ENCODE data around the gene MMD.
"Not testable (repeated sequence)": the region's sequence is repeated elsewhere in the genome, so short reads cannot be mapped to it uniquely, and the experiment has no call there.

The MMD gene

DNA sequence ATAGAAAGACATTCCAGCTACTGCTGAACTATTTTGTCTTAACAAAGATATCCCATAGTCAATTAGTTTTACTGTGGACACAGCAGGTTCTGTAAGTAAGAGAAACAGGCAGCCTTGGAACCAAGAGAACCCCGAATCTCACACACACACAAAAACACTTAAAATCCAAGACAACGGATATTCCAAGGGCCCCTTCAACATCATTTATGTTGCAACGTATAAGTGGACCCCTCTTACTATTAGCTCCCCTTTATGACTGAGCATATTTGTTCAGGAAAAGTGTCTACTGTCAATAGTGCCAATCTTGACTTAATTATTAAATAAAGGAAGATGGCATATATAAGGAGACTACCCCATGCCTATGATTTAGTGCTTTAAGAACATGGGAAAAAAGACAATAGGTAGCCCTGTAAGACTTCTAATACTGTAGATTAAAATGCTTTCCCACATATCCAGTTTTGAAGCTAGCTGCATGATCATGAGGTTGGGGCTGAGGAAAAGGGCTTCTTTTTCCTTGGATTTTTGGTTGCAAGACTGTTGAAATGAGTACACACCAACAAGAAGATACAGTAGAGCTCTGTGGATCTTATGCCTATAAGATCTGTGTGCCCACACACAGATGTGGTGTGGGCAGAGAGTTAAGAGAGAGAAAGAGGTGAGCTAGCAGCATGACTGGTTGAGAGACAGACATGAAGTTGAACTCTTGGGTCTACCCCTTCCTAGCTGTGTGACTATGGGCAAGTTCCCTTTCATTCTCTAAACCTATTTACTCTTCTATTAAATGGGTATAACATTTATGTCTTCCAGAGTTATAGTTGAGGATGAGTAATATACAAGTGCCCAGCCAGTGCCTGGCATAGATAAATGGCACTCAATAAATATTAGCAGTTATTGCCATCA lies 3.0 kb downstream of the MMD start:
- no peak for DNase-seq

DNA sequence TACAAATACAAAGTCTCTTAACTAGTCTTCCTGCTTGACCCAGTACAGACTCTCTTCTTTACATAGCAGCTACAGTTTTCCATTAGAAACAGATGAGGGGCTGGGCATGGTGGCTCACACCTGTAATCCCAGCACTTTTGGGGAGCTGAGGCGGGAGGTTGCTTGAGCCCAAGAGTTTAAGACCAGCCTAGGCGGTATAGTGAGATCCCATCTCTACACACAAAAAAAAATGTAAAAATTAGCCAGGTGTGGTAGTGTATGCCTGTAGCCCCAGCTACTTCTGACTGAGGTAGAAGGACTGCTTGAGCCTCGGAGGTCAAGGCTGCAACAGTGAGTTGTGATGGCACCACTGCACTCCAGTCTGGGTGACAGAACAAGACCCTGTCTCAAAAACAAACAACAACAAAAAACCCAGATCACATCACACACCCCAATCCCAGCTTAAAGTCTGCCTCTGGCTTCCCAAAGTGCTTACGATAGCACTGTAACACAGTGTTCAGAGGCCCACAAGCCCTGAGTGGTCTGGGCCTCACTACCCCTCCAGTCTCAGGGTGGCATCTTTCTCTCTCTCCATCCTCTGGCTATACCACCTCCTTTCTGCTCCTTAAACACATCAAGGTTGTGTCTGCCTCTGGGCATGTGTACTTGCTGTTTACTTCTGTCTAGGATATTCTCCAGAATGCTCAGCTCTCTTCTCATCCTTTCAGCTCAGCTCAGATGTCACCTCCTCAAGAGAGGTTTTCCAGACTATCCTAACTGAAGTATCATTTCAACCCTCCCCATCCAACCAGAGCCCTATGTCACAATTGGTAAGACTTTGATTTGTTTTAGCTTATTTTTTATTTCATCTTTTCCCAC lies 4.0 kb downstream of the MMD start:
- no peak for DNase-seq

DNA sequence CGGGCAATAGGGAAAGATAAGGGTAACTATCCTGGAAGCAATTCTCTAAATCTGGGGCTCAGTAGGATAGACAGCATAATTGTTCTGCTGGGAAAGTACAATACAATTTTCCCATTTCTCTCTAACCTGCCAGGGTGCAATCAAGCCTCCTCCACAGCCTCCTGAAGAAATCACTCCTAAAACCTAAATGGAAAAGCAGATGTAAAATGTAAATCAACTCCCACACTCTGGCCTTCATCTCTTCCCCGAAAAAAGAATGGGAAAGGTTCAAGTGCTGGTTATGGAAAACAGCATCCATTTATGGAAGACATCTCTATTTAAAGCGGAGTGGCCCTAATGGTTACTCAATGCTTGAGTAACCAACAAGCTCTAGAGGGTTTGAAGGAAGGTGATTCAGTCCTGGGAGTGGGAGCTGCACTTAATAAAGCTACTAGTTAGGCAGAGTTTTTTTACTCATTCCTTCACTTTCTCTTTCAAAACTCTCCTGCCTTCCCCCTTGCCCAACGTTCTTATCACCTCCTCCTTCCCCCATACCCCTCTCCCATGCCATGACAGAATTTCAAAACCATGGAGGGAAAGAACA lies 5.1 kb downstream of the MMD start:
- DNase-seq, result no peak

DNA sequence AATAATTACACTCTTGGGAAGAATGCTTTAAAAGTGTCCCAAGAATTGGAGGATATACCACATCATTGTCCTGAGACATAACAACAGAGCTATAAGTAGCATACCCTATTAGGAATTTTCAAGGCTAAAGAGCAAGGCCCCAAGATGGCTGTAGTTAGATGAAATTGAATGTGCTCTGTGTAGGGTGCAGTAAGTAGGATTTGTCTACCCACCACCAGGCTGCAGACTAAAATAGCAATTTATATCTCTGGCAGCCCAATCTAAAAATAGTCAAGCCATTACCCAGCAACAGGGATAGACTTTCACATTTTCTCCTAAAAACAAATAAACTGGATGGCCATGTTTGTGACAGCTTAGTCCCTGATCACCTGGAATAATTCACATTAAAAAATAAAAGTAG lies 5.6 kb downstream of the MMD start:
- no peak for DNase-seq

DNA sequence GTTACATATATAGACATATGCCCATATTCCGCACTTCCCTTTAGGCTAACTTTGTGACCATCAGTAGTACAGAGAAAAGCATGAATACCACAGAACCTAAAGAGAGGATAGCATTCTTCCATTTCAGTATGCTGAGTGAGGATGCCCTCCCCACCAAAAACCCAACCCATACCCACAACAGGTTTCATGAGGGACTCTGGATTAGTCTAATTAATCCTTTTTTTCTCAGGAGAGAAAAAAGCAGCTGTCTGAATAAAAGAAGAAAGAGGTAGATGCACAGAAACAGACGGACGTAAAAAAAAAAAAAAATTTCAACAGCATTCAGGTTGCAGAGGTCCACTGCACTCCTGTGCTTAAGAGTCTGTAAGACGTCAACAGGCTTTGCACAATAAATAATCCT lies 6.7 kb downstream of the MMD start:
- DNase-seq, result no peak

DNA sequence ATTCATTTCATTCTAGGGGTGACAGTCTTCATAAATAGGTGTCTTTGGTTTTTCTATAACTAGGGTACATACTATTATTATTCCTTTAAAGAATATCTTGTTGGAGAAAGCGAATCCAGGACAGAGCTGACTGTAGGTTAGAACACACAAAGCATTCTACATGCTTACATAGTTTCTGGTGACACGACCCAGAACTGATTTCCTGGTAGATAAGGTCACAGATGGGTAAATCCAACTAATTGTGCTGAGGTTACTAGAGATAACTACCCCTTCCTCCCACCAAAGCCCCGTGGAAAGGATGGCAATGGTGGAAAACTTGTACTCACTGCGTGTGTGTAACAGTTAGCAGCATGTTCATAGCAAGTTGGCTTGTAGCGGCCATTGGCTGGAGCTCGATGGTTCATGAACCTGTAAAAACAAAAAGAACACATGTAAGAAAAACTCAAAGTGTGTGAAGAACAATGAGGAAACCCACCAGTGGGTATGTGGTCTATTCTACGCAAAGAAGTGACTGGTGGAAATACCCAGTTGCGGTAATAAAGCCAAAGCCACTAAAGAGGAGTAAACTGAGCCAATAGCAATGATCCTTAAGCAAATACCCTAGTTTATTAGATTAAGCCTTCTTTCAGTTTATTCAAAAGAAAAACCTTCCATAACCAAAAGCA lies 7.7 kb downstream of the MMD start:
- no peak for DNase-seq

DNA sequence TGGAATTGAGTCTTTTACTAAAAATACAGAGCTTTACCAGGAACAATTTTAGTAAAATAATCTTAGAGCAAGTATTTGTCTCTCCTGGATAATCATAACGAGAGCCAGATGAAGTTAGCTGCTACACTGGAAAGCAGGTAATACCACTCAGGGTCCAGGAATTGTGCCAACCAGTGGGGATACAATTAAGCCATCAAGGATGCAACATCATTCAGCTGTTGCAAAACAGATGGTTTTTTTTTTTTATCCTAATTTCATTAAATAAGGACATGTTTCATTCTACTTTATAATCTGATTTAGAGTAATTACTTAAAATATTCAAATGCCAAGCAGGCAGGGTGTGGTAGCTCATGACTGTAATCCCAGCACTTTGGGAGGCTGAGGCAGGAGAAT lies 10.2 kb downstream of the MMD start:
- no peak for DNase-seq

DNA sequence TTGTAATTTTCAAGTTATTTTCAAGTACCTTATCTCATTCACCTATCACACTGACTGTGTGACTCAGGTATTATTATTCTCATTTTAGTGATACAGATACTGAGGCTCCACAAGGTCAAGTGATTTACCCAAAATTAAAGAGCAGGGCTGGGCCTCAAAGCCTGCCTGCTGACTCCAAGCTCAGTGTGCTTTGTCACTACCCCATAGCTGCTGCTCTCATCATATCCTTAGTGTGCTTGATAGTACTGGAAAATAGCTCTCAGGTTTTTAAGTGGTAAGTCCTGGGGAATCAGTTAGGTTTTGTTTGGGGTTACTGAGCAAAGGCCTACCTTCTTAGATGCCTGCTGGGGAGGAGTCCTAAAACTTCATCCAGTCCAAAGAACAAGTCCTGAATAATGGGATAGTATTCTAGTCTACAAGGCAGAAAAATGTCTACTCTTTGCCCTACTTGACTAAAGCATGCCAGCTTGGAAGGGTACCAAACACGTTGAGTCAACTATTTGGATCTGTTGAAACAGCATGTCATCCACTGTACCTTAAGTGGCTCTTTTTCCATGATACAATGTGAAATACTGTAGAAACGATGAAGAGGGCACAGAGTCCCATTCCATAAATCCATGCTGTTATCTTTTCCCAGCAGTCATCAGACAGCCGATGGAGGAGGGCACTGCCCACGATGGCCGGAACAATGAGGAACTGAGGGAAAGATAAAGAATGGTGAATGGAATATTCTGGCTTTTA lies 10.7 kb downstream of the MMD start:
- DNase-seq, result no peak

DNA sequence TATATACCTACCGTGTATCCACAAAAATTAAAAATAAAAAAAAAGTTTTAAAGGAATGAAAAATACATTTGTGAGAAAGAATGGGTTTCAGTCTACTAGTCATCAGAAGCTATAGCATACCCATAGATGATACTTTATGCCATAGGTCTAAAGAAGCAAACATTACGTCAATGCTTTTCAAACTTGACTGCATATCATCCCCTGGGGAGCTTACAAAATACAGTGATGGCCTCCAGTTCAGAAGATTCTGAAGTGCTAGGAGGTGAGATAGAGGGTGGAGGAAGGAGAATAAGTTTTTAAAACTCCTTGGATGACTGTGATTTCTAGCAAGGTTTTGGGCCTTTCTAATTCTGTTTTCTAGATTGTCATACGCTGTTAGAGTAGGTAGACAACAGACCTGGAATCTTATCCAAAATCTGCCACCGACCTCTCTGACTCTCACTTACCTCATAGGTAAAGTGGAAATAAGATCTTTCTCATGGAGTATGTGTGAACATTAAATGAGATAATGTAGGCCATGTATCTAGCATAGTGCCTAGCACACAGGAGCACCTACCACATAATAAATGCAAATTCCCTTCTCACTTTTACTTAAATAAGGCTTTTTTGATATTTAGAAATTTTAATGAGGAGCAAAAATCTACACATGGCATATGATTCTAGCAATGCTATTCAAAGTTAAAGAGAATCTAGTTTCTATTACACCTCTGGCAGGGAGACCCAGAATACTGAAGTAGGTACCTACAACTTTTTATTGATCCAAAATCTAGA lies 12.4 kb downstream of the MMD start:
- no peak for DNase-seq

DNA sequence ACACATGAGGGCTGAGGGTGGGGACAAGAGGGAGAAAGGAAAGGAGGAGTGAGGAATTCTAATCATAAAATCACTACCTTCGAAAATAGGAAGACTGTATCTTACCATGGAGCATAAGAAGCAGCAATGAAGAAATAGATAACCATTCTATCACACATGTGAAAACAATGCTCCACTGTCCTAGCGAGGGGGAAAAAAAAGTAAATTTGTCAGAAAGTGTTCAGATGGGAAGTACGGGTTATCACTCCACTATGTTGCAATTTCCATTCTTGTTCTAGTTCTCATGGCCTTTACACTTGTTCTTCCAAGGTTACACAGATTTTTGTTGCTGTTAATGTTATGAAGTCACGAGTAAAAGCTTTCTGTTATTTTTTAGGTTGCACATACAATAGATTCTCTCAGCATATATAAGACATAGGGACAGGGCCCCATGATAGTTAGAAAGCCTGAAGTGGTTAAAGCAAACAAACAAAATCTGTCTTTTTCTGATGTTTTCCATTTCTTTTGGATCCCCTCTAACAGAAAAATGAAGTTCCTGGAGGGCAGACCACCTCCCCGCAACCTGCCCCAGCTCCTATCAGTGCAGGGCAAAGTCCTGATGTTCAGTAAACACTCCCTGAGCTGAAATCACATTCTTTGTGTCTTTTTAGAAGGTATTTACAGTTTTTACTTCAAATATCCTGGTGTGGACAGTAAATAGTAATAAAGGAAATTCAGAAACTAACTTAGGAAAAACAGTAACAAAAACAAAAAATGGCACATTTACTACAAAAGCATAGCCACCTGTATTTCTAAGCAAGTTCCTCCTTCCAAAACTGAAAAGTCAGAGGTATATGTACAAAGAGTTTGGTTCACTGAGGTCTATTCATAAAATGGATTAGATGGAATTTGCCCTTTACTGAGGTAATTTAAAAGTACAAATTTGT lies 13.7 kb downstream of the MMD start:
- DNase-seq, result no peak

DNA sequence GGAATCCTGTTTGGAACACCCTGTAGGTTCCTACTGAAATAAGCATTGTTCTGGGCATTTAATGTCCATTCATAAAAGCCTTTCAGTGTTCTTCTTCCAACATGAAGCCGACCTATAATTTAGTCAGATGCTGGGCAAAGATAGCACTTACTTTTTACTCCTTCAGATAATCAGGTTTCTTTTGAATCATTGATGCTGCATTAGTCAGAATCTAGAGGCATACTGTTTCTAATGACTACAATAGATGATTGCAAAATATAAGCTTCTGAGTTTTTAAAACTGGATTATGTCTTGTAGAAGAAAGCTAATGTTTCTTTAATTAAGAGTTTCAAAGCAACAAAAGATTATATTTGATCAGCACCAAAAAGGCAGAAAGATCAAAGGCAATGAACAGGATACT lies 16.0 kb downstream of the MMD start:
- no peak for DNase-seq

DNA sequence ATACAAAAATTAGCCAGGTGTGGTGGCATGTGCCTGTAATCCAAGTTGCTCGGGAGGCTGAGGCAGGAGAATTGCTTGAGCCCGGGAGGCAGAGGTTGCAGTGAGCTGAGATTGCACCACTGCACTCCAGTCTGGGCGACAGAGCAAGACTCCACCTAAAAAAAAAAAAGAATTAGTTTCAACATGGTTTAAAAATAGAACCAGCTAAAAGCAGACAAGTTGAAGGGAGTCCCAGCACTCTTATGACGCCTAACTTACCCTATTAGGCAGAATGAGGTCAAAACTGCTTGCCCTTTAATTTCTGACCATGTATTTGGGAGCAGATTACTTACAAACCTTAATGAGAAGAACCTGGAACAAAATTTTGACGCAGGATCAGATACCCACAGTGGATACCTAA lies 17.4 kb downstream of the MMD start:
- not testable (repeated sequence) for DNase-seq

DNA sequence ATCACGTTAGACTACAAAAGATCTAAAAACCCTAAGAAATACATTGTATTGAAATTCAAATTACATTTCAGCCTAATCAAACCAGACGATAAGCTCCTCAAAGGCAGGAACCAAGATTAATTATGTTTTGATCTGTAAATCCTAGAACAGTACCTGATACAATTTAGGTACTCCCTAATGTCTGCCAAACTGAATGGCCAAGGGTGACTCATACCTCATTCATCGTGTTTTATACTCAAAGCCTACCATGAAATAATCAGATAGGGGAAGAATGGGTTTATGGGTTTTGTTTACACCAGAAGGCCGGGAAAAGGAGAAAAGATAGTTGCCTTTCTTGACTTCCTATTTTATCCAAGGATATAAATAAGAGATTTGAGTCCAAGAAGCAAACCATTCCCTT lies 19.3 kb downstream of the MMD start:
- no peak for DNase-seq

DNA sequence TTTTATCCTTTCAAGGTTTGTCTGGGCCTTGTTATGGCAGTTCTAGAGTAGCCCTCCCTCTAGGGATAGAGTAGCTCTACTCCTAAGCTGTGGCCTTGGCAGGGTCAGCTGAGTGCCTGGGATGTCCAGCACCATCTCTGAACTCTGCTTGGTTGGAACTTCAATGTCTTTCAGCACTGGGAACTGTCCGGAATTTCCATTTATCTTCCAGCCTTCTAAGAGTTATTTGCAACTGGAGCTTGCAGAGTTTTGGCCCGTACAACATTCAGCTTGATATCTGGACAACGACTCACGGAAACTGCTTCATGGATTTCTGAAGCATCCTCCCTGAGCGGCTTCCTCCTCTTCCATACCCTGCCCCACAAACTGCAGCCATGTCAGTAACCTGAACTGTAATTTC lies 22.9 kb downstream of the MMD start:
- no peak for DNase-seq

DNA sequence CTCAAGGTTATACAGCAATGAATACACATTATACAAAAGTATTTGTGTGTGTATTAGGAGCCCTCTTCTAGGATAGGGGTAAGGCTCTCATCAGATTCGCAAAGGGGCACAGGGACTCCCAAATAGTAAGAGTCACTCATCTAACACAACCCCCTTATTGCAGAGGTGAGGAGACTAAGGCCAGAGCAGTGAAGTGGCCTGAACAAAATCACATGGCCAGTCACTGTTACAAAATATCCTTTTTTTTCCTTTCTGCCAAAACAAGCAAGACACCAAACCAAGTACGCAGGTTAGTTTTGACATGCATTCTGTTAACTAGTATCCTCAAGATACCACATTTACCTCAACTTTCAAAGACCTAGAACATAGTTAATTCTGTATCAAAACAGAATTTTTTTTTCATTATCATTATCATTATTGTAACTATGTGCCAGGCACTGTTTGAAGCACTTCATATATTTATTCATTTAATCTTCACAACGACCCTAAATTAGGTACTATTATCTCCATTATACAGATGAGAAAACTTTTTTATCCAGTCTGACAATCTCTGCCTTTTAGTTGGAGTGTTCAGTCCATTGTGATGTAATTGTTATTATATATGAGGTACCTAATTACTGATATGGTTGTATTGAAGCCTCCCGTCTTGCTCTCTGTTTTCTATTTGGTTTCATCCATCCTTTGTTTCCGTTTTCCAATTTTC lies 25.7 kb downstream of the MMD start:
- DNase-seq, result no peak

DNA sequence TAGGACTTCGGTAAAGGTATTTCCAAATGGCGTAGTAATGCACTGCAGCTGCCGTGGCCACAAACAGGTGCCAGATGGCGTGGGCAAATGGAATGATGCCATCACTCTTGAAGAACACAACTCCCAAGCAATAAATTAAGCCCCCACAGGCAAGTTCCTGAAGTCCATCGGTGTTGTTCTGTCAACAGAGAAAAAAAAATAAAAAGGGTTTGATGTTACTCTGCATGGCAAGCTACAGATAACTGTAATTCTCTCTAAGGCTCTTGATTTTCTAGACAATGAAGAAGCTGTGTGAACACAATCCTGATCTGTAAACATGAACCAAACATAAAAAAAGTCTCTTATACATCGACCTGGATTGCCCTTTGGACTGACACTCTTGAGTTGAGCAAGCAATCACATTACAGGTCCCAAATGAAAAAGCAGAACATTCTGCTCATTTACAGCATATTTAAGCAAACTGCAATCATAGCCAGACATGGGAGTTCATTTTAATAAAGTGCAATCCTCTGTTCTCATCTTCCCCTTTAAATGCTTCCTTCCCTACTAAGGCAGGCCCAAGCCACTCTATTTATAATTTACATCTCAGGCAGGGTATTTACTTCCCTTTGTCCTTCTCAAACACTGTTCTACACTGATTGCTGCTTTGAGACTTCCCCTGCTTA lies 27.1 kb downstream of the MMD start:
- no peak for DNase-seq

DNA sequence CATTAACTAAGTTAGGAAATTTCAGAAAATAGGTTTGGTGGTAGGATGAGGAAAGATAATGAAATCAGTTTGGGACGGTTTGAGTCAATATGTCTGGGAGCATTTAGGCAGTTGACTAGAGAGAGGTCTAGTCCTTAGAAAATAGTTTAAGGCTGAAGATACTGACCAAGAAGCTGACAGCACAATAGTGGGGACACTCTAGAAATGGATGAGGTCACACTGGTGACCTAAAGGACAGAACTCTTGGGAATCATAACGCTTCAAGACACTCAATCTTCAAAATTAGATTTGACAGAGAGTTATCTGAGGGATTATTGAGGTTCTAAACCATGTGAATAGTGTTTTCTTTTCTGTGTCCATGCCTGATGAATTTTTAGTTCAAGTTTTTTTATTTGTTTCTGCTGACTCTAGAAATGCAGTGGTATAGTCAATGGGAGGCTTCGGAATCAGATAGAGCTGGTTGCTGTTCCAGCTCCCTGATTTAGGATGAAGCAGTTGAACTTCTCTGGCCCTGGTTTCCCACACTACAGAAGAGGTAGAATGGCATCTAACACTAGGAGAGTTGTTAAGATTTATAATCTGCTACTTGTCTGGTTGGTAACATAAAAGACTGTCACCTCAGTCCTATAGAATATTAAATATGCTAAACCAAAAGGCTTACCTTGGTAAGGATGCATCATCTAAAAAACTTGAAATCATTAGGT lies 29.7 kb downstream of the MMD start:
- DNase-seq, result no peak

DNA sequence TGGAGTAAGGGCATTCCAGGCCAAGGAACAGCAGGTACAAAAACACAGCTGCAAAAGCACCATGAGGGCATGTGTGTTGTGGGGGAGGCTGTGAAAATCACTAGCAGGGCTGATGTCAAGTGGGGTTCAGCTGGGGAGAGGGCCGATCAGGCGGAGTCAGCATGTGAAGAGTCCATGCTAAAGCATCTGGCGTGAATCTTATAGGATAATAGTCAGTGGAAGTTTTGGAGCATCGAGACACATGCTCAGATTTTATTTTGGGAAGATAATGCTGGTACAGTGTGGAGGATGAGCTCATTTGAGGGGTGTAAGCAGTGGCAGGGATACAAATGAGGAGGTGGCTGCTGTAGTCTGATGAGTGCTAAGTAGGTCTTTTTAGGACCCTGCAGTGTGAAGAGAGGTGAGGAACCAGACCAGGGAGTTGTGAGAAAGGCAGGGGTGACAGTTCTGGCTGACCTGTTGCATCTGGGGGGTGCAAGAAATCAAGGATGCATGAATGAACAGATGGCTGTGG lies 30.3 kb downstream of the MMD start:
- DNase-seq, result no peak
